Measurements from ENCODE around the gene ANKRD2.

- TF ChIP-seq, protein P1, sequence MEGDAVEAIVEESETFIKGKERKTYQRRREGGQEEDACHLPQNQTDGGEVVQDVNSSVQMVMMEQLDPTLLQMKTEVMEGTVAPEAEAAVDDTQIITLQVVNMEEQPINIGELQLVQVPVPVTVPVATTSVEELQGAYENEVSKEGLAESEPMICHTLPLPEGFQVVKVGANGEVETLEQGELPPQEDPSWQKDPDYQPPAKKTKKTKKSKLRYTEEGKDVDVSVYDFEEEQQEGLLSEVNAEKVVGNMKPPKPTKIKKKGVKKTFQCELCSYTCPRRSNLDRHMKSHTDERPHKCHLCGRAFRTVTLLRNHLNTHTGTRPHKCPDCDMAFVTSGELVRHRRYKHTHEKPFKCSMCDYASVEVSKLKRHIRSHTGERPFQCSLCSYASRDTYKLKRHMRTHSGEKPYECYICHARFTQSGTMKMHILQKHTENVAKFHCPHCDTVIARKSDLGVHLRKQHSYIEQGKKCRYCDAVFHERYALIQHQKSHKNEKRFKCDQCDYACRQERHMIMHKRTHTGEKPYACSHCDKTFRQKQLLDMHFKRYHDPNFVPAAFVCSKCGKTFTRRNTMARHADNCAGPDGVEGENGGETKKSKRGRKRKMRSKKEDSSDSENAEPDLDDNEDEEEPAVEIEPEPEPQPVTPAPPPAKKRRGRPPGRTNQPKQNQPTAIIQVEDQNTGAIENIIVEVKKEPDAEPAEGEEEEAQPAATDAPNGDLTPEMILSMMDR (conservative IDR thresholded peaks at IDR 0.05 in 1 of 2, IDR thresholded peaks at IDR 0.05 in 1 of 2; ENCODE audit: low read depth in 1 of 2, low read length in 2 of 2): no peak
- TF ChIP-seq EZH2 (IDR thresholded peaks at IDR 0.05; ENCODE audit: low read length, missing control alignments): no peak
These were observed 26.1 kb downstream of the ANKRD2 start for GRCh38 chr10:97598407-97599271.
